ENCODE results near the gene TSPOAP1. TPM values are rescaled to one million over a fixed set of nuclear protein-coding genes. Genes with fewer than 3 reads are reported as not detected.

The TSPOAP1 gene
- total and polyA plus RNA-seq, 2 of the 4 experiments (the other 2 are of a cell fraction): 0.90 to 1.6 TPM

GRCh38 chr17:58305626-58306025 lies 23.0 kb downstream of the TSPOAP1 start:
- Histone ChIP-seq H2AK5ac (ENCODE audit: low read depth, low read length) (no peak overlapping the region), H3K56ac (ENCODE audit: extremely low read depth, insufficient read depth, low read length) (no peak overlapping the region)
- POLR2A ChIA-PET (ENCODE audit: unreplicated experiment): no interaction called here

More at GRCh38 chr17:58305626-58306025, 23.0 kb downstream of the TSPOAP1 start:
- no peaks in the 10 kb centered on the region for H3K36me3 ChIP-seq (ENCODE audit: control insufficient read depth, insufficient read depth, low read length)
- H2AK9ac ChIP-seq (replicated peaks; ENCODE audit: low read depth, low read length, poor library complexity): no peak overlapping the region
- H3K18ac ChIP-seq (ENCODE audit: low read depth, low read length): no peak overlapping the region
- no peaks in the 10 kb centered on the region; the same call in 1 of the 2 replicates for H4K20me1 ChIP-seq (ENCODE audit: insufficient read depth, low read length)
- dilution Hi-C loops (cut with HindIII; ENCODE audit: low sequenced_read_pairs, unreplicated experiment): no loop called here
- no peak overlapping the region for H4K5ac ChIP-seq (ENCODE audit: low read depth, low read length)
- TF ChIP-seq NFE2L2 (IDR thresholded peaks at IDR 0.05; ENCODE audit: low read depth, low read length): no peak
- no peak for TF ChIP-seq USF2 (IDR thresholded peaks at IDR 0.05; ENCODE audit: low read depth, low read length)
- TF ChIP-seq CHD1 (IDR thresholded peaks at IDR 0.05; ENCODE audit: low read depth, low read length): no peak
- no peak for TF ChIP-seq ELK1 (IDR thresholded peaks at IDR 0.05; ENCODE audit: borderline replicate concordance, low read depth, low read length)
- TF ChIP-seq POLR2A (IDR thresholded peaks at IDR 0.05; ENCODE audit: low read depth, low read length): no peak
- TF ChIP-seq MAZ (IDR thresholded peaks at IDR 0.05; ENCODE audit: borderline replicate concordance, low read depth, low read length): no peak
- no peak for TF ChIP-seq MXI1 (IDR thresholded peaks at IDR 0.05; ENCODE audit: borderline replicate concordance, low read depth, low read length)
- TF ChIP-seq RAD21 (IDR thresholded peaks at IDR 0.05; ENCODE audit: low read length): no peak
- TF ChIP-seq BHLHE40 (IDR thresholded peaks at IDR 0.05; ENCODE audit: low read depth, low read length): no peak
- TF ChIP-seq CTCF (conservative IDR thresholded peaks at IDR 0.05; ENCODE audit: low read depth, low read length): no peak
- no peak for TF ChIP-seq SMC3 (IDR thresholded peaks at IDR 0.05; ENCODE audit: low read depth, low read length)
- H3K4me3 ChIP-seq (ENCODE audit: insufficient read depth, low read depth, low read length): no peak overlapping the region
- H3K23ac ChIP-seq (ENCODE audit: low read depth, low read length): no peak overlapping the region
- no peak overlapping the region for H3K9ac ChIP-seq (ENCODE audit: low read depth, low read length)
- no peak overlapping the region for H3K4me2 ChIP-seq (ENCODE audit: low read depth, low read length)
- H3K9me3 ChIP-seq (ENCODE audit: control insufficient read depth, insufficient read depth, low read length): no peaks in the 10 kb centered on the region
- DNase-seq (no peak), ATAC-seq (ENCODE audit: low read depth) (no peak)
- CTCF ChIA-PET: interaction anchor here (1.3 kb wide), 1 partner anchor 112 kb away, joined by 5 read pairs; the partner anchor contains the start of gene RNF43
- intact Hi-C loops (cut with micrococcal nuclease): loop anchor here (2.0 kb wide), 1 partner anchor 141 kb away; no protein-coding TSS in a partner anchor
- no peaks in the 10 kb centered on the region for H3K9me1 ChIP-seq (ENCODE audit: insufficient read depth, low read length)
- no peak overlapping the region for H2BK5ac ChIP-seq (ENCODE audit: low read depth, low read length, poor library complexity, severe bottlenecking)
- H2BK120ac ChIP-seq (ENCODE audit: low read depth, low read length): no peak overlapping the region
- WGBS, 2 experiments (ENCODE audit: extremely low coverage in 2 of 2, insufficient read length in 1 of 2): 40% methylated on average over 1 of the region's 8 CpGs; no CpG with 5 or more reads in 1 of the 2 experiments
- H3K14ac ChIP-seq (replicated peaks; ENCODE audit: low read depth, low read length): no peak overlapping the region
- no peak overlapping the region for H4K91ac ChIP-seq (ENCODE audit: insufficient read depth, low read depth, low read length)
- no peaks in the 10 kb centered on the region for H3K4me1 ChIP-seq (ENCODE audit: control insufficient read depth, insufficient read depth, low read length)
- no peak overlapping the region for H2BK15ac ChIP-seq (ENCODE audit: low read depth, low read length)
- H3K4ac ChIP-seq (ENCODE audit: low read depth, low read length): no peak overlapping the region
- no TSS peak for BruUV-seq (replicated peaks)
- in situ Hi-C loops (cut with MboI; ENCODE audit: low sequenced_read_pairs): no loop called here
- no peaks in the 10 kb centered on the region for H3K79me1 ChIP-seq (ENCODE audit: low read depth in 1 of 2, low read length in 2 of 2)
- no peak overlapping the region for H2AFZ ChIP-seq (replicated peaks; ENCODE audit: low read length, poor library complexity)
- no peak overlapping the region for H2BK20ac ChIP-seq (ENCODE audit: low read depth, low read length)
- H3K27me3 ChIP-seq (ENCODE audit: control insufficient read depth, insufficient read depth, low read length): peaks cover 7% of the 10 kb centered on the region; the same call in 1 of the 2 replicates
- H3K27ac ChIP-seq (ENCODE audit: insufficient read depth, low read length): no peak overlapping the region
- no peak overlapping the region for H4K8ac ChIP-seq (ENCODE audit: low read depth in 2 of 2, low read length in 2 of 2)

Data from IMR-90 (cell line).